ENCODE results near the gene TOX2. TPM values are rescaled to one million over a fixed set of nuclear protein-coding genes. Genes with fewer than 3 reads are reported as not detected.

The TOX2 gene
- polyA plus RNA-seq, 1 donor, result 4.1 TPM

DNA sequence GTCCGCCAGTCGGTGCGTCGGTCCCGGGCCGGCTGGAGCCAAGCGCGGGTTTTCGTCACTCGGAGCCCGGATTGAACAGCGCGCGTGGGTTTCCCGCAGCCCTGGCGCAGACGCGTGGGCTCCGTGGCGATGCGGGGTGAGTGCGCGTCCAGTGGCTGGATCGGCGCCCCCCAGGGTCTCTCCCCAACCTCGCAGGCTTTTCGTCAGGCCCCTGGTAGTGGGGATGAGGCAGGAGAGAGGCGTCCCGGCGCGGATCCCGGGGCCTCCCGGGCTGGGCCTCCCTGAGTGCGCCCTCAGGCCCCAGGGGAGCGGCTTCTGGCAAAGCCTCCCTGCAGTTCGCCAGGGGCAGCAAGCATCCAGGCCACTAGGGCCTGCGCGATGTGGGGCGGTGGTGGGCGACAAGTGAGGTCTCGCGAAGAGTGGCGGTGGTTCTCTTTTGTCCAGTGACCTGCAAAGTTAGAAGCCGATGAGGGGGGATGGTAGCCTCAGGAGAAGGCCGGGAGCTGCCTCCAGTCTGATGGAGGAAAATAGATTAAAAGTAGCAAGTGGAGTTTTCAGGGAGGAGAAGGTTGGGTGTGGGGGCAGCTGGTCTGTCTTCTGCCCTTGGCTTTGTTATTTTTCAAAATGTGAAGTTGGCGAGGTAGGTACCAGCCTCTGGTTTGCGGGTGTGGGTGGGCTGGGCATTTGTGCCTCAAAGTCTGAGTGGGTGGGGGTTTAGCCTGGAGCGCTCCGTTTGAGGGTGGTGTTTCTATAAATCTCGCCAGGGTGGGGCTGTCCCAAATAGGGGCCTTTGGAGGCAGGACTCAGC lies 1.6 kb downstream of the TOX2 start:
- DNase-seq, result no peak

DNA sequence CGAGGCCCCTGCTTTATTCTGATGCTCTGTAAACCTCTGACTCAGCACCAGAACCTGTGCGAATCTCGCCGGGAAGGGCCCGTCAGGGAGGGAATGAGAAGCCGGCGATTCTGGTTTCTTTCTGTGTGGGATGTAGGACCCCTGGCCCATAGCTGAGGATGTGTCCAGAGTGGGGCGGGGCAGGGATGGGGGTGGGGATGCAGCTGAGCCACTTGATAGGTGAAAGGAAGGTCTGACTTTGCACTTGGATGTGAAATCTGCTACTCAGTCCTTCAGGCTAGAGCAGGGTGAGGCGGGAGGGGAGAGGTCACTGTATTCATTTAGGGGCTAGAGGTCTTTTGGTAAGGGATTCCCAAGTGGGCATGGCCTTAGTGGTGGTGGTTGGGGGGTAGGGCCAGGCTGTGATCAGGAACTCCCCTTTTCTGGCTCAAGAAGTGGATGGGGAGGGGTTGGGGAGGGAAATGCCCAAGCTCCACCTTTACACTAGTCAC lies 2.3 kb downstream of the TOX2 start:
- DNase-seq, result no peak

DNA sequence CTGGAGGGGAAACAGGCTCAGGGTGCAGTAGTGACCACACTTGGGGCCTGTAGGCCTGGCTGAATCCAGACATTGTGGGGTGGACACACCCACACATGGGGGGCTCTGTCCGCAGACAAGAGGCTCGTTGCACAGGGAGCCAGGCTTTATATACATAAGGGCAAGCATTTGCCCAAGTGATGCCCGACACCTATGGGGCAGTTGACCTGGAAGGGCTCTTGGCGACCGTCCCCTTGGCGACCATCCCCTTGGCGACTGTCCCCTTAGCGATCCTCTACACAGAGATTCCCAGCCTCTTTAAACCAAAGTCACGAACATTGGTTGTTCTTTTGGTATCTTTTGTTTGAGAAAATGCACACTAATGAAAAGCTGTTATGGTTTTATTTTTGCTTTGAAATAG lies 2.7 kb downstream of the TOX2 start:
- no peak for DNase-seq

DNA sequence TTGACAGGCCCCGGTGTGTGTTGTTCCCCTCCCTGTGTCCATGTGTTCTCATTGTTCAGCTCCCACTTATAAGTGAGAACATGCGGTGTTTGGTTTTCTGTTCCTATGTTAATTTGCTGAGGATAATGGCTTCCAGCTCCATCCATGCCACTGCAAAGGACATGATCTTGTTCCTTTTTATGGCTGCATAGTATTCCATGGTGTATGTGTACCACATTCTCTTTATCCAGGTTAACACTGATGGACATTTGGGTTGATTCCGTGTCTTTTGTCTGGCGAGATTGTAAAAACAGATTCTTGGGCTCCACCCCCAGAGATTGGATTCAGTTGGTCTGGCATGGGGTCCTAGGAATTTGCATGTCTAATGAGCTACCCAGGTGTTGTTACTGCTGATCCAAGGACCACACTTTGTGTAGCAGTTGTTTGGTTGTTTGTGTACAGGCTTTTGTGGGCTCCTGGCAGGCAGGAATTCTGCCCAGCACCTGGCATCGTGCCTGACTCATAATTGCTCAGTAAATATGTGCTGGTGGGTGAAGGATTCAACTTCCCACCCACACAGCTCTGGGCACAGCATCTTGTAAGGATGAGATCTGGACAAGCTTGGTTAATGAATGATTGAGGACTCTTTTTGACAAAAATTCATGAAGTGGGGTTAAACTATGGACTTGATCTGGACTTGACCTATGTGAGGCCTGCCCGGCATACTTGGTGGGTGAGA lies 5.2 kb downstream of the TOX2 start:
- no peak for DNase-seq

GRCh38 chr20:43920797-43921196 lies 6.1 kb downstream of the TOX2 start:
- no peak for DNase-seq

DNA sequence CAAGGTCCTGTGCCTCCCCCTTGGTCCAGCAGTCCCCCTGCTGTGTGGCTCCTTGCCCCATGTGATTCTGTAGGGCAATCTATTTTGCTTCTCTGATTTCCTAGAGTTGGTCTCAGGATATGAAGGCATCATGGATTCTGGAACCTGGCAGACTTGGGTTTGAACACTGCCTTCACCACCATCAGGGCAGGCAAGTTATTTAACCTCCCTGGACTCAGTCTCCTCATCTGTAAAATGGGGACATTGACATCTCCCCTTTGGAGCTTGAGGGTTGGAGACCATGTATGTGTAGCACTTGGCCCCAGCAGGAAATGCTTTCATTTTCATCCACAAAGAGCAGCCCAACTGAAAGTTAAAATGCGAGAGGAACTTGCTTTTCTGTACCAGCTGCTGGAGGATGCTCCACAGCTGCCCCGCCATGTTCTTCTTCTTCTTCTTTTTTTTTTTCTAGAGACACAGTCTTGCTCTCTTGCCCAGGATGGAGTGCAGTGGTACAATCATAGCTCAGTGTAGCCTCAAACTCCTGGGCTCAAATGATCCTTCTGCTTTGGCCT lies 6.7 kb downstream of the TOX2 start:
- no peak for DNase-seq

DNA sequence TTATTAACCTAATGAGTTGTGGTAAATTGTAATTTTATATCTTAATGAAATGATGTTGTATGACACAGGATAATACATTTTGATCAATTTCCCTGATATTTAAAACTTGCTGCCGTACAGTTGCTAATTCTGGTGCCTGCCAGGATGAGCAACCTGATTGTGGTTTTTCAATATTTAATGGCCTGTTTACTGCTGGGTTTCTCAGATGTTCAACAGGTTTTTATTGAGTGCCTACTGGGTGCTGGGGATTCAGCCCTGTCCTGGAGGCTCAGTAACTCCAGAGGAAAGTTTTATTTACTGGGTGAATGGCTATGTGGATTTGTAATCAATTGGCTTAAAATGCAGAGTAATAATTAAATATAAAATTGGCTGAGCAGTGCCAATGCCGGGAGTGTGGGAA lies 8.0 kb downstream of the TOX2 start:
- no peak for DNase-seq

- DNase-seq, result no peak
These were observed 8.7 kb downstream of the TOX2 start for GRCh38 chr20:43923322-43923721.

GRCh38 chr20:43923917-43924316 lies 9.3 kb downstream of the TOX2 start:
- DNase-seq, result no peak

GRCh38 chr20:43925215-43925614 lies 10.6 kb downstream of the TOX2 start:
- no peak for DNase-seq

GRCh38 chr20:43925801-43926200 lies 11.1 kb downstream of the TOX2 start:
- DNase-seq, result no peak

DNA sequence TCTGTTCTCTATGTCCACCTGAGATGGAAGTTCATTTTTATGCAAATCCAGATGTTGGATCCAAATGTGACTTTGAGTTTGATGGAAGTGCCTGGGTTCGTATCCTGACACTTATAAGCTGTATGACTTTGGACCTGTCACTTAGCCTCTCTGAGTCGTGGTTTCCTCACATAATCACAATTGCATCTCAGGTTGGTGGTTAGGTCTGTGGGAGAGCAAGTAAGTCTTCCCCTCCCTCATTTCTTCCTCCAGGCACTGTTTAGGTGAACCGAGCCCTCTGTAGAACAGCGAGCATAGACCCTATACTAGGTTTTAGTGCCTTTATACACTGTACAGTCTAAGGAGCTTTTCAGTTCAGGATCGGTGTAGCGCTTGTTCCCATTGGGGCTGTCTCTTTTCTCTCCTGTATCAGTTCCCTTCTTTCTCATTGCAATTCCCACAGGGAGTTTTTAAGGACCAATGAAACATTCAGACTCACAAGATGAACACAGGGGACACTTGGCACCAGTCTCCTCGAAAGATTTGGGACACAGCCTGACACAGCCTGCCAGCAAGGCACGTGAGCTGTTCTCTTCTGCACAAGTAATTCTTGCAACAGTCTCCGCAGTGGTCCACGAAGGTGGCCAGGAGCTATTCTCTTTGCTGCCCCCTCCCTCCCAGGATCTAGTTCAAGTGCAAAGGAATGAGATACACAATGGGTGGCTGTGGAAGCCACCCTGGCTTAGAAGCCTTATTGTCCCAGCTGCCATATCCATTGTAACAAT lies 11.8 kb downstream of the TOX2 start:
- no peak for DNase-seq

DNA sequence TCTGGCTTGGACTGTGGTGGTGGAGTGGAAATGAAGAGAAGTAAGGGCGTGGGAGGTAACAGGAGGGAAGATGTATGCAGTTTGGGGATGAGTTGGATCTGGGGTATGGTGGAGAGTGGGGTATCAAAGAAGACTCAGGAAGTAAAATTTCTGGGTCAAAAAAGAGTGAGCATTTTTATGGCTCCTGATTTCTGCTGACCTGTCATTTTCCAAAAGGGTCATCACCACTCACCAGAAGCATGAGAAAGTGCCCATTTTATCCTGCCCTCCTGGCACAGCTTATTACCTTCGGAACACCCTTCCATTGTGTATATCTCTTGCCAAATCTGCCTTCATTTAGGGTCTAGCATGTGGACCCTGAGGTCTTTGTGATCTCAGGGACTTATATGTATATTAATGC lies 17.3 kb downstream of the TOX2 start:
- DNase-seq, result no peak

- no peak for DNase-seq
These were observed 20.2 kb downstream of the TOX2 start for GRCh38 chr20:43934833-43935232.

GRCh38 chr20:43936104-43936770 lies 21.6 kb downstream of the TOX2 start:
- DNase-seq, result no peak

GRCh38 chr20:43936805-43937204 lies 22.2 kb downstream of the TOX2 start:
- DNase-seq, result no peak

DNA sequence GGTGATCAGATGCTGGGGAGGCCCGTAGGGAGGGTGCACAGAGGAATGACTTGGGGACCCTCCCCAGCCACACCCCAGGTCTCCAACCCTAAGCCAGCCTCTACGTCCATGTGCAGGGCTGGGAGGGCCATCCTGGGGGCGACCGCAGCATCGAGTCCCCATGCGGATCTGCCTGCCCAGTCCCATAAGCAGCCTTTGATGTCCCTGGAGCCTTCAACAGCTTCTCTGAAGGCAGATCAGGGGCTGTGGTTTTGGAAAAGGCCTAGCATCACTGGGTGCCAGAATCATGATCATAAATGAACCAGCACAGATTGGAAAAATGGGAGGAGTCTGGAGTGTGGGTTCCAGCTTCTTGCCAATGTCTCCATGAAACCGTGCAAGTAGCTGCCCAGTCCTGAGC lies 22.9 kb downstream of the TOX2 start:
- DNase-seq, result no peak

DNA sequence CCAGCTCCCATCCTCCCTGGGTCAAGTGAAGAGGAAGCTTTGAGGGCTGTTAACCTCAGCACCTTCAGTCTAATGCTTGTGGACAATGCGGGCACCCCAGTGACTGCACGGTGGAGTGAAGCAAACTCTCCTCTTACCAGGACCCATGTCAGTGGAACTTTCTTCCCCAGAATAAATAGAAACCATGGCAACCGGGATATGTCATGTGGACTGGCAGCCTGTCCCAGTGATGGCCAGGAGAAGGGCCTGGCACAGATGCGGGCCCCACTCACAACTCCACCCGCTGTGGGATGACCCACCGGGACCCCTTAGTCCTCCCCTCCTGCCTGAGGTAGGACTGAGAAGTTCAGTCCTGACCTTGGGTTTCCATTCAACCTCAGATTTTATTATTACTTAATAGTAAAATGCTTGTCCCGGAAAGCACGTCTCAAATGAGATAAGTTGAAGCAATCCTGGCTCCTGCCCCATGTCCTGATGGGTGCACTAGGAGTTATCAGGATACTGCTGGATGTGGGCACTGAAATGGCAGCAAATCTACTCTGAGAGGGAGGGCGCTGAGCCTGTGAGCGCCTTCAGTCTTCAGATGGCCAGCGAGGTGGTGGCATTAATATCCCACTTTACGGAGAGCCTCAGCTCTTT lies 23.5 kb downstream of the TOX2 start:
- no peak for DNase-seq

DNA sequence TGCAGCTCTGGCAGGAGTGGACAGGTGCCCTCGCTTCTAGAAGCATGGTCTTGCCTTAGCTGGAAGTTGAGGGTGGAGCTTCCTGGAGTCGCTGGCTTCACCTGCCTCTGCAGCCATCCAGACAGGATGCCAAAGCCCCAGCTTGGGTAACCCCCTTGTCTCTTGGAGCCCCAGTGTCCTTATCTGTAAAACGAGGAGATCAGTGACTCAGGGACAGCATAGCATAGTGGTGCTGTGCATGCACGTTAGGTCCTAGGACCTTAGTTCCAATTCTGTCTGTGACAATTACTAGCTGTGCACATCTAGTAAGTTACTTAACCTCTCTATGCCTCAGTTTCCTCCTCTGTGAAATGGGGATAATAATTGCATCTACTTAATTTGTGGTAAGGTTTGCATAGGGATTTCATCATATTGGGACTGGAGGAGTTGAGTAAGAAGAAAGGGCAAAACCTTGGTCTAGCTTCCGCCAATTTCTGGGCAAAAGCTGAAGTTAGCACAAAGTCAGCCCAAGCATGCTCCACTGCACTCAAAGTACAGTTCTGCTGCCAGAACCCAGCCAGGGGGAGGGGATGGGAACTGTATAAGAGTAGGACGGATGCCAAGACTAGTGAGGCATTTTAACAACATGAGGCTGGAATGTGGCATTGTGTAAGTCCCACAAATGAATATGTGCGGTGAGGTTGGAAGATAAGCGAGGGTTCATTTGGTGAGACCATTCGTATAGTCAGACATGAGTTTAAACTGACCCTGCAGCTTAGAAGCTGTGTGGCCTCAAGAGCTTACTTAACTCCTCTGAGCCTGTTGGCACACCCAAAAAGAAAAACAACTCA lies 24.5 kb downstream of the TOX2 start:
- DNase-seq, result no peak

GRCh38 chr20:43939762-43940121 lies 25.1 kb downstream of the TOX2 start:
- no peak for DNase-seq
